ENCODE data around the gene NEO1.

DNA sequence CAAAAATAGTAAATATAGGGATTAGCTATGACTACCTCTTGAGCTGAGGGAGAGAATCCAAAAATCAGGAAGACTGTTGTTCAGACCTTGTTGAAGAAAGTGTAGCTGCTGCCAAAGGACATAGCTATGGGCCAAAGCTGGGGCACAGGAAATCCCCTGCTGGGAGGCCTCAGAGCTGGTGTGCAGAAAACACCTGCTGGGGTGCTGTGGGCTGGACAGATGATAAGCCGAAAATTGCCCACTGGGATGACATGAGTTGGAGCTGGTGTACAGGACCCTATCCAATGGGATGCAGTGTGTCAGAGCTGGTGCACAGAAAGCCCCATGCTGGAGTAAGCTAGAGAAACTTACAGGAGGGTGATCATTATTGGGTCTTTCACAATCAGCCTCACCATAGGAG is 121.9 kb downstream of the NEO1 start:
- TF ChIP-seq, protein P1, sequence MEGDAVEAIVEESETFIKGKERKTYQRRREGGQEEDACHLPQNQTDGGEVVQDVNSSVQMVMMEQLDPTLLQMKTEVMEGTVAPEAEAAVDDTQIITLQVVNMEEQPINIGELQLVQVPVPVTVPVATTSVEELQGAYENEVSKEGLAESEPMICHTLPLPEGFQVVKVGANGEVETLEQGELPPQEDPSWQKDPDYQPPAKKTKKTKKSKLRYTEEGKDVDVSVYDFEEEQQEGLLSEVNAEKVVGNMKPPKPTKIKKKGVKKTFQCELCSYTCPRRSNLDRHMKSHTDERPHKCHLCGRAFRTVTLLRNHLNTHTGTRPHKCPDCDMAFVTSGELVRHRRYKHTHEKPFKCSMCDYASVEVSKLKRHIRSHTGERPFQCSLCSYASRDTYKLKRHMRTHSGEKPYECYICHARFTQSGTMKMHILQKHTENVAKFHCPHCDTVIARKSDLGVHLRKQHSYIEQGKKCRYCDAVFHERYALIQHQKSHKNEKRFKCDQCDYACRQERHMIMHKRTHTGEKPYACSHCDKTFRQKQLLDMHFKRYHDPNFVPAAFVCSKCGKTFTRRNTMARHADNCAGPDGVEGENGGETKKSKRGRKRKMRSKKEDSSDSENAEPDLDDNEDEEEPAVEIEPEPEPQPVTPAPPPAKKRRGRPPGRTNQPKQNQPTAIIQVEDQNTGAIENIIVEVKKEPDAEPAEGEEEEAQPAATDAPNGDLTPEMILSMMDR (IDR thresholded peaks at IDR 0.05), result no peak
- TF ChIP-seq POLR2A (IDR thresholded peaks at IDR 0.05), result no peak
